ENCODE results near the gene SMCR8.

SMCR8 gene

DNA sequence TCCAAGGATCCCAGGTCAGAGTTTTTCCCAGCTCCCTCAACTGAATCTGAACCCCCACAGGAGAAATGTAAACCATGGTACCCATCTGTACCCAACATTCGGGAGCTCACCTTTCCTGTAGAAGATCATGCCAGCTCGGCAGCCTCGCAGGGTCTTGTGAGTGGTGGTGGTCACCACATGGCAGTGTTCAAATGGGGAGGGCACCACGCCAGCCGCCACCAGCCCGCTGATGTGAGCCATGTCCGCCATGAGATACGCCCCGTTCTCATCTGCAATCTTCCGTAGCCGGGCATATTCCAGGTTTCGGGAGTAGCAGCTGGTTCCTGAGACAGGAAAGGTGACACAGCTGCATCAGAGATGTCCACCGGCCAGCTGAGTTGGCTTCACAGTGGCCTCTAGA is 24.8 kb downstream of the SMCR8 start:
- no peak overlapping the region for H3K27ac ChIP-seq
- no peak for TF ChIP-seq ZFX (IDR thresholded peaks at IDR 0.05)
- no peak for TF ChIP-seq CTCF (conservative IDR thresholded peaks at IDR 0.05)

DNA sequence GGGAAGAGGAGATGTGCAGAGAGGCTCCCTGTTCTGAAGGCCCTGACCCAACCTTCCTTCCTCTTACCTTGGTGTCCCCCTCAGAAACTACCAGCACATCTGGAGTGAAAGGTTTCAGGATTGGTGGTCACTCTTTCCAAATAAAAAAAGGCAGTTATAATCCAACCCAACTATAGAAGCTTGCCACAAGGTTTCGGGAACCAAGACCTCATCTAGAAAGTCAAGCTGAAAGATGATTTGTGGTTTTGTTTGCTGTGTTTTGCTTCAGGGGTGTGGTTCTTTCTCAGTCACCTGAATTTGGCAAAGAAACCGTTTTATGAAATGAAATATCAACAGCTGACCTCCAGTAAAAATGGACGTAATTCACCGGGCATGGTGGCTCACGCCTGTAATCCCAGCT is 28.9 kb downstream of the SMCR8 start:
- H3K27ac ChIP-seq: no peak overlapping the region
- TF ChIP-seq ZFX (IDR thresholded peaks at IDR 0.05) (no peak), CTCF (conservative IDR thresholded peaks at IDR 0.05) (no peak)

DNA sequence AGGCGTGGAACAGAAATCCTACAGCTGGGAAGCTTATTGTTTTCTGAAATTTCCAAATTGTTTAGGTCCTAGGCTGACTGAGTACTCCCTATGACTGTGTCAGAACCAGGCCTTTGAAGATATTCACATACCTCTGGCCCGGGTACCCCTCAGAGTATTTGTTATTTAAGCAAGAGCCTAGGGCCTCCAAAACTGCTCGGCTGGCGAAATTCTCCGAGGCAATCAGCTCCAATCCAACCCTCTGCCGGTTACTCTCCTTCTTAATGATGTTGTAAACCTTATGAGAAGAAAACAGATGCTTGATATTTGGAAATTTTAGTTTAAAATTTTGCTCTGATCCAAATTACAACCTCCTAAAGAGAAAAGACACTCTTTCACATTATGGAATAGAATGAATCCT is 38.4 kb downstream of the SMCR8 start:
- H3K27ac ChIP-seq: no peak overlapping the region
- TF ChIP-seq CTCF (conservative IDR thresholded peaks at IDR 0.05): no peak
- no peak for TF ChIP-seq ZFX (IDR thresholded peaks at IDR 0.05)

- H3K27ac ChIP-seq: no peak overlapping the region
- TF ChIP-seq CTCF (conservative IDR thresholded peaks at IDR 0.05): no peak
- no peak for TF ChIP-seq ZFX (IDR thresholded peaks at IDR 0.05)
Observed at GRCh38 chr17:18356624-18357023, 41.5 kb downstream of the SMCR8 start.

DNA sequence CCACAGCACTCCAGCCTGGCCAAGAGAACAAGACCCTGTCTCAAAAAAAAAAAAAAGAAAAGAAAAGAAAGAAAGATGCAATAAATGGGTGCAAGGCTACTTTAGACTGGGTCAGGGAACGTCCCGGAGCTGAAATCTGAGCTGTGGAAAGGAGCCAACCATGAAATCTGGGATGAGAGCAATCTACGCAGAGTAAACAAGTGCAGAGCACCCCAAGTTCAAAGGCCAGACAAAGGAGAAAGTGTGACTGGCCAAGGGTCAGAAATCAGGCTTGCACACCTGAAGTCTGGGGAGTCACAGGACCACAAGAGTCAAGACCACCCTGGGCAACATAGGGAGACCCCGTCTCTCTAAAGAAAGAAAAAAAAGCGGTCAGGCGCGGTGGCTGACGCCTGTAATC is 45.4 kb downstream of the SMCR8 start:
- H3K27ac ChIP-seq: no peak overlapping the region
- TF ChIP-seq CTCF (conservative IDR thresholded peaks at IDR 0.05) (no peak), ZFX (IDR thresholded peaks at IDR 0.05) (no peak)

DNA sequence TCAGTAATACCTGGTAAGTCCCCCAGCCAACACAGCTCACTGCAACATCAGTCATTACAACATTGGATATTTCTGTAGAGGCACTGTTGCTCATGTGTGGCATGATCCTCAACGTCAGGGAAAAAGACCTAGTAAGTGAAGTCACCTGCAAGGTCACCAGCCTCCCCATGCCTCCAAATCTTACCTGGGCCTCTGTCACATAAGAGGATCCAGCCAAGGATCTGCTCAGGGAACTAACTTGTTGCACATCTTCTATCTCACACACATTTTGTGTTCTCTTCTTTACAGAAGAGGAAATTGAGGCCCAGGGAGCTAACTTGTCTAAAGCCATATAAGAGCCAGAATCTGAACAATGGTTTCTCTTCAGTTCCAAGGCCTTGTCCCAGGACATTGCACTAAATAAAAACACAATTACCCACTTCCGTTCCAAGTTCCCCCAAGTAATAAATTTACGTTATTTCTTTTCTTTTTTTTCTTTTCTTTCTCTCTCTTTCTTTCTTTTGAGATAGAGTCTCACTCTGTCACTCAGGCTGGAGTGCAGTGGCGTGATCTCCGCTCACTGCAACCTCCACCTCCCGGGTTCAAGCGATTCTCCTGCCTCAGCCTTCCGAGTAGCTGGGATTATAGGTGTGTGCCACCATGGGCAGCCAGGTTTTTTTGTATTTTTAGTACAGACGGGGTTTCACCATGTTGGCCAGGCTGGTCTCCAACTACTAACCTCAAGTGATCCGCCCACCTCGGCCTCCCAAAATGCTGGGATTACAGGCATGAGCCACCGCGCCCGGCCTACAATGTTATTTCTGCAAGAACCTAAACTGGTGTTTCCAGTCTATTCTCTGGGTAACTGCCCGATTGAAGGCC is 47.0 kb downstream of the SMCR8 start:
- TF ChIP-seq ZFX (IDR thresholded peaks at IDR 0.05) (no peak), CTCF (conservative IDR thresholded peaks at IDR 0.05) (no peak)
- peak overlapping the region; percentile 92 for H3K27ac ChIP-seq

GRCh38 chr17:18362698-18363100 is 47.6 kb downstream of the SMCR8 start:
- TF ChIP-seq ZFX (IDR thresholded peaks at IDR 0.05) (0 out of 2 replicates have a peak, but pooled peaks have one; percentile 32), CTCF (conservative IDR thresholded peaks at IDR 0.05) (no peak)
- H3K27ac ChIP-seq: peak overlapping the region; percentile 92
